HepG2 (cell line): ENCODE measurements around the gene GLO1. TPM values are rescaled to one million over a fixed set of nuclear protein-coding genes. Genes with fewer than 3 reads are reported as not detected.
A peak's percentile ranks its signal among the peaks of the same experiment; 100 is the strongest.

Experiments used
- AHR ChIP-seq: IDR thresholded peaks from 2 replicates; pipeline ENCODE4 v1.6.1; 2018; ENCODE audit warnings: missing genetic modification reagents, missing compliant biosample characterization
- CC2D1A ChIP-seq: sonication (generic); formaldehyde crosslinking; IDR thresholded peaks from 2 replicates; pipeline ENCODE4 v1.8.1; 2023; ENCODE audit warnings: mild to moderate bottlenecking, missing genetic modification reagents
- HNRNPLL ChIP-seq: fragments of 200-400 bp; formaldehyde crosslinking; IDR thresholded peaks from 2 replicates; pipeline ENCODE4 v1.6.1; 2017; ENCODE audit warnings: mild to moderate bottlenecking, low read depth, low read length; ENCODE audit not compliant: poor library complexity, severe bottlenecking
- MAFK ChIP-seq, 2 experiments: IDR thresholded peaks in 1 of 2; conservative IDR thresholded peaks in 1 of 2; 2 replicates each; pipeline ENCODE4 v1.6.1; 2011; ENCODE audit warnings: improper control_type of control experiment in 2 of 2, low read length in 2 of 2
- NFYB ChIP-seq: sonication (generic); formaldehyde crosslinking; IDR thresholded peaks from 2 replicates; pipeline ENCODE4 v1.4.0; 2020; ENCODE audit warnings: missing genetic modification reagents
- NR2F2 ChIP-seq: IDR thresholded peaks from 2 replicates; pipeline ENCODE4 v1.6.1; 2012; ENCODE audit warnings: low read depth, inconsistent platforms, borderline replicate concordance
- RARG ChIP-seq: sonication (generic); formaldehyde crosslinking; IDR thresholded peaks from 2 replicates; pipeline ENCODE4 v1.4.0; 2020; ENCODE audit warnings: low read depth, mild to moderate bottlenecking, missing genetic modification reagents
- RBM39 ChIP-seq: fragments of 200-400 bp; formaldehyde crosslinking; IDR thresholded peaks from one replicate; pipeline ENCODE4 v1.6.1; 2018; ENCODE audit warnings: antibody characterized with exemption, mild to moderate bottlenecking, low read depth, low read length; ENCODE audit not compliant: poor library complexity, severe bottlenecking
- SMC3 ChIP-seq: IDR thresholded peaks from 2 replicates; pipeline ENCODE4 v1.6.1; 2011; ENCODE audit warnings: low read length, improper control_type of control experiment
- SNAPC2 ChIP-seq: sonication (generic); formaldehyde crosslinking; IDR thresholded peaks from 2 replicates; pipeline ENCODE4 v1.8.1; 2022; ENCODE audit warnings: mild to moderate bottlenecking, missing genetic modification reagents
- ZNF251 ChIP-seq: sonication (generic); formaldehyde crosslinking; IDR thresholded peaks from 2 replicates; pipeline ENCODE4 v1.9.0; 2021; ENCODE audit warnings: mild to moderate bottlenecking, missing genetic modification reagents
- ZNF260 ChIP-seq: sonication (generic); formaldehyde crosslinking; IDR thresholded peaks from 2 replicates; pipeline ENCODE4 v1.4.0; 2020; ENCODE audit warnings: missing genetic modification reagents, low read depth, mild to moderate bottlenecking, borderline replicate concordance
- ZNF264 ChIP-seq: sonication (generic); formaldehyde crosslinking; IDR thresholded peaks from 2 replicates; pipeline ENCODE4 v1.4.0; 2020; ENCODE audit warnings: missing genetic modification reagents
- ZNF317 ChIP-seq: sonication (generic); formaldehyde crosslinking; IDR thresholded peaks from 2 replicates; pipeline ENCODE4 v1.5.0; 2020; ENCODE audit warnings: mild to moderate bottlenecking, missing genetic modification reagents
- ZNF556 ChIP-seq: sonication (generic); formaldehyde crosslinking; IDR thresholded peaks from 2 replicates; pipeline ENCODE4 v1.4.0; 2020; ENCODE audit warnings: mild to moderate bottlenecking, missing genetic modification reagents, borderline replicate concordance
- ZNF605 ChIP-seq: sonication (generic); formaldehyde crosslinking; IDR thresholded peaks from 2 replicates; pipeline ENCODE4 v1.8.0; 2022; ENCODE audit warnings: mild to moderate bottlenecking, missing genetic modification reagents
- ZNF777 ChIP-seq: sonication (generic); formaldehyde crosslinking; IDR thresholded peaks from 2 replicates; pipeline ENCODE4 v1.4.0; 2020; ENCODE audit warnings: missing genetic modification reagents
- ZNF792 ChIP-seq: IDR thresholded peaks from 2 replicates; pipeline ENCODE4 v1.6.1; 2016
- polyA plus RNA-seq, 8 experiments: library from polyadenylated mRNA; depleted of rRNA in 3 of 8; stranded (reverse) in 7 of 8; unstranded in 1 of 8; fragments of >200 nt; fragmentation: Illumina TruSeq in 4 of 8; extraction: Trizol in 4 of 8; gene quantifications; 2 replicates each; pipeline versions ENCODE4 v1.2.1 to v1.2.3, GENCODE V29; 2011 to 2016; ENCODE audit warnings: low read depth in 4 of 8, missing spikeins in 1 of 8, mixed read lengths in 1 of 8; ENCODE audit not compliant: insufficient read depth in 1 of 8
- total RNA-seq, 5 experiments: library from RNA; depleted of rRNA; stranded (reverse); fragments of >200 nt; fragmentation: Illumina TruSeq; extraction: Trizol; gene quantifications; 2 replicates each; pipeline ENCODE4 v1.2.3, GENCODE V29; 2016; ENCODE audit warnings: low read depth in 1 of 5
- TF ChIP-seq, protein P1 (sequence below): sonication (generic); formaldehyde crosslinking; conservative IDR thresholded peaks from 2 replicates; pipeline ENCODE4 v1.4.0; 2020; ENCODE audit warnings: missing genetic modification reagents
- TF ChIP-seq, protein P2 (sequence below): sonication (generic); formaldehyde crosslinking; IDR thresholded peaks from 2 replicates; pipeline ENCODE4 v1.5.0; 2020; ENCODE audit warnings: missing genetic modification reagents, mild to moderate bottlenecking, borderline replicate concordance
- TF ChIP-seq, protein P3 (sequence below): IDR thresholded peaks from 2 replicates; pipeline ENCODE4 v1.6.1; 2018; ENCODE audit warnings: missing genetic modification reagents
- TF ChIP-seq, protein P4 (sequence below): sonication (generic); formaldehyde crosslinking; IDR thresholded peaks from 2 replicates; pipeline ENCODE4 v1.4.0; 2020; ENCODE audit warnings: missing genetic modification reagents
- TF ChIP-seq, protein P5 (sequence below): sonication (generic); formaldehyde crosslinking; IDR thresholded peaks from 2 replicates; pipeline ENCODE4 v1.8.1; 2023; ENCODE audit warnings: missing genetic modification reagents, mild to moderate bottlenecking, borderline replicate concordance
- TF ChIP-seq, protein P6 (sequence below): sonication (generic); formaldehyde crosslinking; IDR thresholded peaks from 2 replicates; pipeline ENCODE4 v1.4.0; 2020; ENCODE audit warnings: mild to moderate bottlenecking, missing genetic modification reagents

Gene GLO1
- total and polyA plus RNA-seq, 2 of the 13 experiments (the other 11 are each of a cell fraction or from before 2014, with no cell fraction given), result 77.1 to 177 TPM

DNA sequence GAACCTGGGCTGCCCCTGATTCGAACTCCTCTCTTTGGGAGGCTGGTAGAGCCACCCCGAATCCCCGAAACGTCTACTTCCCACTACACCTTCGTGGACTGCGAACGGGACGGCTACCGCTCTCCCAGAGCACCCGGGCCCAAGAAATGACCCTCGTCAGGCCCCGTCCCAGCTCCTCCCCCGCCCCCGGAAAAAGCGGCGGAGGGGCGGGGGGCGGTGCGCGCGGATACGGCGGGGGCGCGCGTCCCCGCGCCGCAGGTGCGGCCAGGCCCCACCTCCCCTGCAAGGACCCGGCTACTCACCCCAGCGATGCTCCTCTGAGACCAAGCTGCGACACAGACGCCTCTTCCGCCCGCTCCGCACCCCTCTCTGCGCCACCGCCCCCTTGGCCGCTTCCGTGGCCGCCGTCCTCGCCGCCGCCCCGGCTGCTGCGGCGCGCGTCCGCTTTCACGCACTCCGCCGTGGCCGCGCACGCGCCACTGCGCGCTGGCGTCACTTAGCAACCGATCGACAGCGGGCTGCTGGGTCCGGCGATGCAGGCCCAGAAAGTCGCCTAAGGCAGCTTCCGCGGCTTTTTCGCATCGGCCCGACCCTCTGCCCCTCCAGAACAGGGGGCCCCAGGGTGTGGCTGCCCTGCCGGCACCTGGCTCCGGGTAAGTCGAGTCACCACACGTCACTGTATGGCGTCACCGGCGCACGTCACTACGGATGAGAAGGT, 63.3 kb downstream of the GLO1 start, which contains the start of gene BTBD9 (continued):
- TF ChIP-seq, protein P1, sequence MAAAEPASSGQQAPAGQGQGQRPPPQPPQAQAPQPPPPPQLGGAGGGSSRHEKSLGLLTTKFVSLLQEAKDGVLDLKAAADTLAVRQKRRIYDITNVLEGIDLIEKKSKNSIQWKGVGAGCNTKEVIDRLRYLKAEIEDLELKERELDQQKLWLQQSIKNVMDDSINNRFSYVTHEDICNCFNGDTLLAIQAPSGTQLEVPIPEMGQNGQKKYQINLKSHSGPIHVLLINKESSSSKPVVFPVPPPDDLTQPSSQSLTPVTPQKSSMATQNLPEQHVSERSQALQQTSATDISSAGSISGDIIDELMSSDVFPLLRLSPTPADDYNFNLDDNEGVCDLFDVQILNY, result 0 out of 2 replicates have a peak, but pooled peaks have one; percentile 33
- TF ChIP-seq SNAPC2 (CRISPR knock-in tag) (no peak), HNRNPLL (peak; percentile 96), NFYB (CRISPR knock-in tag) (peak; percentile 18; the same call in 1 of the 2 replicates), RBM39 (no peak), ZNF605 (CRISPR knock-in tag) (no peak), ZNF317 (CRISPR knock-in tag) (no peak), NR2F2 (no peak), ZNF777 (peak; percentile 57), ZNF556 (peak; percentile 67), SMC3 (no peak), ZNF792 (CRISPR knock-in tag) (no peak), RARG (CRISPR knock-in tag) (no peak), AHR (CRISPR knock-in tag) (peak; percentile 12; the same call in 1 of the 2 replicates), ZNF264 (CRISPR knock-in tag) (no peak), ZNF251 (CRISPR knock-in tag) (no peak), CC2D1A (no peak), MAFK (conservative IDR thresholded peaks at IDR 0.05 in 1 of 2, IDR thresholded peaks at IDR 0.05 in 1 of 2; ENCODE audit: low read length in 2 of 2) (no peak), ZNF260 (no peak)
- TF ChIP-seq, protein P2, sequence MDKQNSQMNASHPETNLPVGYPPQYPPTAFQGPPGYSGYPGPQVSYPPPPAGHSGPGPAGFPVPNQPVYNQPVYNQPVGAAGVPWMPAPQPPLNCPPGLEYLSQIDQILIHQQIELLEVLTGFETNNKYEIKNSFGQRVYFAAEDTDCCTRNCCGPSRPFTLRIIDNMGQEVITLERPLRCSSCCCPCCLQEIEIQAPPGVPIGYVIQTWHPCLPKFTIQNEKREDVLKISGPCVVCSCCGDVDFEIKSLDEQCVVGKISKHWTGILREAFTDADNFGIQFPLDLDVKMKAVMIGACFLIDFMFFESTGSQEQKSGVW (CRISPR knock-in tag), result no peak
- TF ChIP-seq, protein P3, sequence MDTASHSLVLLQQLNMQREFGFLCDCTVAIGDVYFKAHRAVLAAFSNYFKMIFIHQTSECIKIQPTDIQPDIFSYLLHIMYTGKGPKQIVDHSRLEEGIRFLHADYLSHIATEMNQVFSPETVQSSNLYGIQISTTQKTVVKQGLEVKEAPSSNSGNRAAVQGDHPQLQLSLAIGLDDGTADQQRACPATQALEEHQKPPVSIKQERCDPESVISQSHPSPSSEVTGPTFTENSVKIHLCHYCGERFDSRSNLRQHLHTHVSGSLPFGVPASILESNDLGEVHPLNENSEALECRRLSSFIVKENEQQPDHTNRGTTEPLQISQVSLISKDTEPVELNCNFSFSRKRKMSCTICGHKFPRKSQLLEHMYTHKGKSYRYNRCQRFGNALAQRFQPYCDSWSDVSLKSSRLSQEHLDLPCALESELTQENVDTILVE (CRISPR knock-in tag), result no peak
- TF ChIP-seq, protein P4, sequence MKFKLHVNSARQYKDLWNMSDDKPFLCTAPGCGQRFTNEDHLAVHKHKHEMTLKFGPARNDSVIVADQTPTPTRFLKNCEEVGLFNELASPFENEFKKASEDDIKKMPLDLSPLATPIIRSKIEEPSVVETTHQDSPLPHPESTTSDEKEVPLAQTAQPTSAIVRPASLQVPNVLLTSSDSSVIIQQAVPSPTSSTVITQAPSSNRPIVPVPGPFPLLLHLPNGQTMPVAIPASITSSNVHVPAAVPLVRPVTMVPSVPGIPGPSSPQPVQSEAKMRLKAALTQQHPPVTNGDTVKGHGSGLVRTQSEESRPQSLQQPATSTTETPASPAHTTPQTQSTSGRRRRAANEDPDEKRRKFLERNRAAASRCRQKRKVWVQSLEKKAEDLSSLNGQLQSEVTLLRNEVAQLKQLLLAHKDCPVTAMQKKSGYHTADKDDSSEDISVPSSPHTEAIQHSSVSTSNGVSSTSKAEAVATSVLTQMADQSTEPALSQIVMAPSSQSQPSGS (CRISPR knock-in tag), result peak; percentile 11; the same call in 1 of the 2 replicates
- TF ChIP-seq, protein P5, sequence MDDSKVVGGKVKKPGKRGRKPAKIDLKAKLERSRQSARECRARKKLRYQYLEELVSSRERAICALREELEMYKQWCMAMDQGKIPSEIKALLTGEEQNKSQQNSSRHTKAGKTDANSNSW (CRISPR knock-in tag), result no peak; the same call in 1 of the 2 replicates
- TF ChIP-seq, protein P6, sequence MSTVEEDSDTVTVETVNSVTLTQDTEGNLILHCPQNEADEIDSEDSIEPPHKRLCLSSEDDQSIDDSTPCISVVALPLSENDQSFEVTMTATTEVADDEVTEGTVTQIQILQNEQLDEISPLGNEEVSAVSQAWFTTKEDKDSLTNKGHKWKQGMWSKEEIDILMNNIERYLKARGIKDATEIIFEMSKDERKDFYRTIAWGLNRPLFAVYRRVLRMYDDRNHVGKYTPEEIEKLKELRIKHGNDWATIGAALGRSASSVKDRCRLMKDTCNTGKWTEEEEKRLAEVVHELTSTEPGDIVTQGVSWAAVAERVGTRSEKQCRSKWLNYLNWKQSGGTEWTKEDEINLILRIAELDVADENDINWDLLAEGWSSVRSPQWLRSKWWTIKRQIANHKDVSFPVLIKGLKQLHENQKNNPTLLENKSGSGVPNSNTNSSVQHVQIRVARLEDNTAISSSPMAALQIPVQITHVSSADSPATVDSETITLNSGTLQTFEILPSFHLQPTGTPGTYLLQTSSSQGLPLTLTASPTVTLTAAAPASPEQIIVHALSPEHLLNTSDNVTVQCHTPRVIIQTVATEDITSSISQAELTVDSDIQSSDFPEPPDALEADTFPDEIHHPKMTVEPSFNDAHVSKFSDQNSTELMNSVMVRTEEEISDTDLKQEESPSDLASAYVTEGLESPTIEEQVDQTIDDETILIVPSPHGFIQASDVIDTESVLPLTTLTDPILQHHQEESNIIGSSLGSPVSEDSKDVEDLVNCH (CRISPR knock-in tag), result 0 out of 2 replicates have a peak, but pooled peaks have one; percentile 64
